ENCODE results near the gene MIPEP.

The MIPEP gene

GRCh38 chr13:23856008-23856750, 33.0 kb downstream of the MIPEP start:
- no peaks in the 10 kb centered on the region for H3K9me3 ChIP-seq (ENCODE audit: control insufficient read depth, insufficient read depth, low read length)
- H4K20me1 ChIP-seq (ENCODE audit: control insufficient read depth, insufficient read depth, low read depth, low read length): no peaks in the 10 kb centered on the region
- H3F3A ChIP-seq (ENCODE audit: control insufficient read depth, insufficient read depth): no peaks in the 10 kb centered on the region
- no peaks in the 10 kb centered on the region for H3K79me2 ChIP-seq (ENCODE audit: control insufficient read depth, low read length)
- TF ChIP-seq EZH2phosphoT487 (IDR thresholded peaks at IDR 0.05; ENCODE audit: borderline replicate concordance, low read length): no peak
- no peak for TF ChIP-seq CTCF (IDR thresholded peaks at IDR 0.05; ENCODE audit: low read depth, low read length, poor library complexity, severe bottlenecking)
- H3K4me2 ChIP-seq (ENCODE audit: low read length): no peak overlapping the region
- H3K36me3 ChIP-seq (ENCODE audit: control insufficient read depth, low read length): no peaks in the 10 kb centered on the region
- peaks cover 5% of the 10 kb centered on the region; the same call in 1 of the 2 replicates for H3K4me1 ChIP-seq (ENCODE audit: control insufficient read depth, low read length)
- H3K9me2 ChIP-seq (replicated peaks; ENCODE audit: control insufficient read depth, low read length): no peaks in the 10 kb centered on the region
- no peaks in the 10 kb centered on the region for H3K27me3 ChIP-seq (ENCODE audit: control insufficient read depth, low read length)
- H3K27ac ChIP-seq (ENCODE audit: low read depth, low read length): no peak overlapping the region
- no peak overlapping the region for H3K4me3 ChIP-seq (ENCODE audit: low read length)

GRCh38 chr13:23855360-23855759, 33.8 kb downstream of the MIPEP start:
- H3K79me2 ChIP-seq (ENCODE audit: control insufficient read depth, low read length): no peaks in the 10 kb centered on the region
- no peak for TF ChIP-seq CTCF (IDR thresholded peaks at IDR 0.05; ENCODE audit: low read depth, low read length, poor library complexity, severe bottlenecking)
- TF ChIP-seq EZH2phosphoT487 (IDR thresholded peaks at IDR 0.05; ENCODE audit: borderline replicate concordance, low read length): no peak
- H3K4me3 ChIP-seq (ENCODE audit: low read length): no peak overlapping the region
- no peak overlapping the region for H3K4me2 ChIP-seq (ENCODE audit: low read length)
- peaks cover 5% of the 10 kb centered on the region; the same call in 1 of the 2 replicates for H3K4me1 ChIP-seq (ENCODE audit: control insufficient read depth, low read length)
- no peaks in the 10 kb centered on the region for H4K20me1 ChIP-seq (ENCODE audit: control insufficient read depth, insufficient read depth, low read depth, low read length)
- no peaks in the 10 kb centered on the region for H3K27me3 ChIP-seq (ENCODE audit: control insufficient read depth, low read length)
- no peaks in the 10 kb centered on the region for H3K9me3 ChIP-seq (ENCODE audit: control insufficient read depth, insufficient read depth, low read length)
- no peaks in the 10 kb centered on the region for H3K9me2 ChIP-seq (replicated peaks; ENCODE audit: control insufficient read depth, low read length)
- H3F3A ChIP-seq (ENCODE audit: control insufficient read depth, insufficient read depth): no peaks in the 10 kb centered on the region
- no peak overlapping the region for H3K27ac ChIP-seq (ENCODE audit: low read depth, low read length)
- H3K36me3 ChIP-seq (ENCODE audit: control insufficient read depth, low read length): no peaks in the 10 kb centered on the region

- no peaks in the 10 kb centered on the region for H3F3A ChIP-seq (ENCODE audit: control insufficient read depth, insufficient read depth)
- TF ChIP-seq EZH2phosphoT487 (IDR thresholded peaks at IDR 0.05; ENCODE audit: borderline replicate concordance, low read length) (no peak), CTCF (IDR thresholded peaks at IDR 0.05; ENCODE audit: low read depth, low read length, poor library complexity, severe bottlenecking) (no peak)
- H4K20me1 ChIP-seq (ENCODE audit: control insufficient read depth, insufficient read depth, low read depth, low read length): no peaks in the 10 kb centered on the region; the same call in 1 of the 2 replicates
- no peak overlapping the region for H3K27ac ChIP-seq (ENCODE audit: low read depth, low read length)
- H3K9me3 ChIP-seq (ENCODE audit: control insufficient read depth, insufficient read depth, low read length): no peaks in the 10 kb centered on the region
- H3K79me2 ChIP-seq (ENCODE audit: control insufficient read depth, low read length): no peaks in the 10 kb centered on the region
- H3K4me2 ChIP-seq (ENCODE audit: low read length): no peak overlapping the region
- peaks cover 13% of the 10 kb centered on the region for H3K27me3 ChIP-seq (ENCODE audit: control insufficient read depth, low read length)
- H3K9me2 ChIP-seq (replicated peaks; ENCODE audit: control insufficient read depth, low read length): no peaks in the 10 kb centered on the region
- H3K4me1 ChIP-seq (ENCODE audit: control insufficient read depth, low read length): peaks cover 11% of the 10 kb centered on the region; the same call in 1 of the 2 replicates
- no peaks in the 10 kb centered on the region for H3K36me3 ChIP-seq (ENCODE audit: control insufficient read depth, low read length)
- H3K4me3 ChIP-seq (ENCODE audit: low read length): no peak overlapping the region
Observed at GRCh38 chr13:23852351-23852750, 36.8 kb downstream of the MIPEP start.
